Psoas muscle (tissue), 8 donors: Measurements from ENCODE around the gene CD9. TPM values are rescaled to one million over a fixed set of nuclear protein-coding genes. Genes with fewer than 3 reads are reported as not detected.
A peak's percentile ranks its signal among the peaks of the same experiment; 100 is the strongest.
"Not testable (repeated sequence)": the region's sequence is repeated elsewhere in the genome, so short reads cannot be mapped to it uniquely, and the experiment has no call there.

ENCODE experiments used
- ATAC-seq, 4 donors: fragments of 200-7000 bp; cut with Tn5 transposase; one replicate each; pipeline ENCODE4 v1.9.1; 2020; ENCODE audit warnings: moderate library complexity in 3 of 4, mild to moderate bottlenecking in 2 of 4
- DNase-seq, 2 donors: peaks; one replicate each; pipeline ENCODE4 v3.0.0-alpha.2; 2020
- H3K27ac ChIP-seq: fragments of 200-600 bp; one replicate; pipeline ENCODE4 v1.8.0; 2022
- H3K27me3 ChIP-seq, 3 donors: fragments of 200-600 bp in 1 of 3; one replicate each; pipeline versions ENCODE4 v1.6.1 to v1.8.0; 2013 to 2022; ENCODE audit warnings: low read length in 2 of 3, mild to moderate bottlenecking in 2 of 3, moderate library complexity in 1 of 3; ENCODE audit not compliant: insufficient read depth in 3 of 3
- H3K36me3 ChIP-seq, 2 donors: fragments of 200-600 bp in 1 of 2; one replicate each; pipeline versions ENCODE4 v1.6.1 to v1.8.0; 2013 to 2022; ENCODE audit warnings: low read depth in 1 of 2, mild to moderate bottlenecking in 1 of 2, moderate library complexity in 1 of 2; ENCODE audit not compliant: insufficient read depth in 1 of 2
- H3K4me1 ChIP-seq: fragments of 200-600 bp; one replicate; pipeline ENCODE4 v1.8.0; 2022
- H3K4me3 ChIP-seq: fragments of 200-600 bp; one replicate; pipeline ENCODE4 v1.8.0; 2022; ENCODE audit warnings: mild to moderate bottlenecking
- H3K9me3 ChIP-seq: fragments of 200-600 bp; one replicate; pipeline ENCODE4 v1.8.0; 2022
- CTCF ChIP-seq: fragments of 200-600 bp; IDR thresholded peaks from one replicate; pipeline ENCODE4 v1.8.0; 2022; ENCODE audit warnings: antibody characterized with exemption
- WGBS, 3 donors: extraction: QIAGEN DNeasy Blood & Tissue Kit; methylation state at CpG; one replicate each; pipeline versions ENCODE4 v1.1.6 to v1.1.7; 2013; 5-methylcytosine and 5-hydroxymethylcytosine counted together
- intact Hi-C, 2 donors: fragments of 100-400 bp; cut with DNase I; formaldehyde crosslinking; loops; one replicate each; pipeline versions ENCODE4 v1.11.0 to v1.14.2; 2022
- polyA plus RNA-seq, 3 donors: library from polyadenylated mRNA; stranded (reverse); fragments of 200-250 nt; gene quantifications; one replicate each; pipeline ENCODE4 v1.2.3, GENCODE V29; 2013
- total RNA-seq, 4 donors: library from RNA; stranded (reverse); fragmentation: NEBNext Ultra II Directional in 2 of 4; extraction: Animal tissue kit (Norgen Biotek cat#: 25700) in 2 of 4; gene quantifications; one replicate each; pipeline versions ENCODE4 v1.2.1 to v1.2.4, GENCODE V29; 2021 to 2023
- donor health status: healthy with polysubstance abuse.
- donor health status: DM: no; HTN: no; CAD: no; lungs with moderate emphysema.
- donor health status: Bipolar disorder and iron deficiency.
- donor health status: healthy.
- donor health status: DM: yes; HTN: yes; CAD: no.
- donor health status: DM: no; HTN: no; CAD: no.
- donor health status: DM: no; HTN: no; CAD: no.
- donor health status: DM: yes; HTN: yes; CAD: no.

CD9 gene
- total and polyA plus RNA-seq, 7 donors = 23.0 to 90.9 (median 37.4) TPM

DNA sequence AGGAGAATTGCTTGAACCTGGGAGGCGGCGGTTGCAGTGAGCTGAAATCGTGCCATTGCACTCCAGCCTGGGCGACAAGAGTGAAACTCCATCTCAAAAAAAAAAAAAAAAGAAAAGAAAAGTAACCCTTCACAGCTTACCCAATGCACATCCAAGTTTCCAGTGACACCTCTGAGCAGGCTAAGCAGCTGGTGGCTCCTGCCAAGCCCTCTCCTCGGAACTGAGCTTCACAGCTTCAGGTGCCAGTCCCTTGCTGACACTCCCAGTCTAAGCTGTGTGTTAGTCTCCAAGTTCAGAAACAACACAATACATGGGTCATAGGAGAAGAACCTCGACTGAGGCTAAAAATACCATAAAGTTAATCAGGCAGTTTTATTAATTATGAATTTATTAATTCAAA lies 7.9 kb downstream of the CD9 start:
- WGBS, 3 donors = 29 to 44% (median 32%) methylated on average over 5 to 6 of the region's 6 CpGs
- ATAC-seq (peak in 3 of 4 donors; percentile 65 to 75 (median 74)), DNase-seq (peak in 1 of 2 donors; percentile 58)
- H3K4me1 ChIP-seq = peaks cover 34% of the 10 kb centered on the region
- no peaks in the 10 kb centered on the region for H3K36me3 ChIP-seq
- no peaks in the 10 kb centered on the region for H3K27me3 ChIP-seq
- no peak overlapping the region for H3K4me3 ChIP-seq
- TF ChIP-seq CTCF = no peak
- no peaks in the 10 kb centered on the region for H3K9me3 ChIP-seq
- intact Hi-C loops = loop anchor here in 1 of 2 donors (10.0 kb wide), 1 partner anchor 257 kb away; no protein-coding TSS in a partner anchor
- no peak overlapping the region for H3K27ac ChIP-seq

DNA sequence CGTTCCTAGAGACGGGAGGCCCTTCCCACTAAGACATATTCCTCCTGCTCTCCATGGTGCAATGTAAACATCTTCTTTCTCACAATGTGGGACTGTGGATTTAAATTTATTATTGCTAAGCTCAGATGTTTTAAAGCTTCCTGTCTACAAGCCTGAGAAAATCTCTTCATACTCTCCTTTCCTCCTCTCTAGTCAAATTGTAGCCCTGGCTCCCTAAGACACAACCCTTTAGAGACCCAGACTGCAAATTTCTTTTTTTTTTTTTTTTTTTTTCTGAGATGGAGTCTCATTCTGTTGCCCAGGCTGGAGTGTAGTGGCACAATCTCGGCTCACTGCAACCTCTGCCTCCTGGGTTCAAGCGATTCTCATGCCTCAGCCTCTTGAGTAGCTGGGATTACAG lies 9.2 kb downstream of the CD9 start:
- not testable (repeated sequence) for H3K27me3 ChIP-seq, H3K36me3 ChIP-seq, H3K4me3 ChIP-seq, DNase-seq, H3K9me3 ChIP-seq, ATAC-seq, H3K27ac ChIP-seq
- intact Hi-C loops = loop anchor here in 1 of 2 donors (10.0 kb wide), 1 partner anchor 255 kb away; no protein-coding TSS in a partner anchor
- 94 to 96% (median 94%) methylated on average over 4 of the region's 4 CpGs for WGBS, 3 donors
- H3K4me1 ChIP-seq = peaks cover 34% of the 10 kb centered on the region

DNA sequence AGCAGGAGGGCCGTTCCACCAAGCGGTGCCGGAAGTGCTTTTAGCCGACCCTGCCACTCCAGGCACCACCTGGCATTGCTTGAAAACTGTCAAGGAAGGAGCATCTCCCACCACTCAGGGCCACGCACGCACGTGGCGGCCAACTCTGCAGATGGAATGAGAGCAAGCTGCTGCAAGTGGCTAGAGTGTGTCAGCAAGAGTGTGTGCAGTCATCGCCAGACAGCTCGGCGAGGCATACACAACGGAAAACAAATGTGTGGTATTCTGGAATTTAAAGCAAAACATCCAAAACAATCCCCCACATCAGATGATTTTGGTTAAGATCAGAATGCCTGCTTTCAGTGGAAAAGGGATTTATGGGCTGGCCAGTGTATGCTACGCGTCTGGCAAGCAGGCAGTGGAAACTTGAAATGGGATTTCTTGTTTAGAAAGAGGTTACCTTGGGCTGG lies 11.2 kb downstream of the CD9 start:
- WGBS, 3 donors = 75 to 89% (median 80%) methylated on average over 14 of the region's 14 CpGs
- no peaks in the 10 kb centered on the region for H3K9me3 ChIP-seq
- intact Hi-C loops = no loop called here
- no peak overlapping the region for H3K27ac ChIP-seq
- H3K4me3 ChIP-seq = no peak overlapping the region
- no peaks in the 10 kb centered on the region for H3K27me3 ChIP-seq
- TF ChIP-seq CTCF = no peak
- peaks cover 19% of the 10 kb centered on the region for H3K4me1 ChIP-seq
- no peak for ATAC-seq
- no peak for DNase-seq
- H3K36me3 ChIP-seq = no peaks in the 10 kb centered on the region

DNA sequence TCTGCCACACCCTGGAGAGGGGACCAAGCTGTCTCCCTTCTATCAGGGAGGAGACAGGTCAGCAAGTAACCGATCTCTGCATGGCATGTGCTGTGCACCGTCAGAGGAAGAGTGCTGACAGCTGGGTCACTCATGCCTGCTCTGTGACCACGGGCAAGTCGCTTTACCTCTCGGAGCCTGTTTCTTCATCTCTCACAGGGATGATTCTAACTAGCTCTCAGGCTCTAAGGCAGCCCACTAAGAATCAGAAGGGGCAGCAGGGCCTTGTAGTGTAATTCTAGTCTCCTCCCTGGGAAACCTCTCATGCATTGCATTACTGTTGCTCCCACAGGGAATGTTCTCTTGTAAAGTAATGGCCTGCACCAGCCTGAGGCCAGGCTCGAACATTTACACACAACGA lies 11.9 kb downstream of the CD9 start:
- peaks cover 19% of the 10 kb centered on the region for H3K4me1 ChIP-seq
- H3K27ac ChIP-seq = no peak overlapping the region
- WGBS, 3 donors = 64 to 76% (median 64%) methylated on average over 7 of the region's 7 CpGs
- H3K27me3 ChIP-seq = no peaks in the 10 kb centered on the region
- TF ChIP-seq CTCF = no peak
- H3K9me3 ChIP-seq = no peaks in the 10 kb centered on the region
- intact Hi-C loops = no loop called here
- no peaks in the 10 kb centered on the region for H3K36me3 ChIP-seq
- peak in 1 of 4 donors; percentile 50 for ATAC-seq
- no peak for DNase-seq
- H3K4me3 ChIP-seq = no peak overlapping the region

DNA sequence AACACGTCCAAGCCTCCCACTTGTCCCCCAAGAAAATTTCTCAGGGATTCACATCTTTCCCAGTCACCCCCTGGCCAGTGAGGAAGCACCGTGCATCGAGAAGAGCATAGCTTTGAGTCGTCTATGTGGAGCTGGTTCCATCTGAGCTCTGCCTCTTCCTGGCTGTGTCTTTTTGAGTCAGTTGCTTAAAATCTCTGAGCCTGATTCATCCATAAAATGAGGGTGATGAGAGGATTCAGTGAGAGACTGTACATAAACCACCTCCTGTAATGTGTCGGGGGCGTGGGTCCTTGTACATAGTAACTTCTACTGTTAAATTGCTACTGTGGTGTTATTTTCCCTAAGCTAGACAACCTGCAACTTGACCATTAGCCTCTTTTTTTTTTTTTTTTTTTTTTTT lies 13.8 kb downstream of the CD9 start:
- WGBS, 3 donors = 83 to 90% (median 88%) methylated on average over 6 of the region's 6 CpGs
- H3K4me1 ChIP-seq = peaks cover 3% of the 10 kb centered on the region
- H3K27ac ChIP-seq = no peak overlapping the region
- intact Hi-C loops = no loop called here
- no peaks in the 10 kb centered on the region for H3K27me3 ChIP-seq
- H3K9me3 ChIP-seq = no peaks in the 10 kb centered on the region
- no peaks in the 10 kb centered on the region for H3K36me3 ChIP-seq
- no peak overlapping the region for H3K4me3 ChIP-seq
- DNase-seq (no peak), ATAC-seq (no peak)
- TF ChIP-seq CTCF = no peak
